Measurements from ENCODE around the gene MSI2.

MSI2 gene

DNA sequence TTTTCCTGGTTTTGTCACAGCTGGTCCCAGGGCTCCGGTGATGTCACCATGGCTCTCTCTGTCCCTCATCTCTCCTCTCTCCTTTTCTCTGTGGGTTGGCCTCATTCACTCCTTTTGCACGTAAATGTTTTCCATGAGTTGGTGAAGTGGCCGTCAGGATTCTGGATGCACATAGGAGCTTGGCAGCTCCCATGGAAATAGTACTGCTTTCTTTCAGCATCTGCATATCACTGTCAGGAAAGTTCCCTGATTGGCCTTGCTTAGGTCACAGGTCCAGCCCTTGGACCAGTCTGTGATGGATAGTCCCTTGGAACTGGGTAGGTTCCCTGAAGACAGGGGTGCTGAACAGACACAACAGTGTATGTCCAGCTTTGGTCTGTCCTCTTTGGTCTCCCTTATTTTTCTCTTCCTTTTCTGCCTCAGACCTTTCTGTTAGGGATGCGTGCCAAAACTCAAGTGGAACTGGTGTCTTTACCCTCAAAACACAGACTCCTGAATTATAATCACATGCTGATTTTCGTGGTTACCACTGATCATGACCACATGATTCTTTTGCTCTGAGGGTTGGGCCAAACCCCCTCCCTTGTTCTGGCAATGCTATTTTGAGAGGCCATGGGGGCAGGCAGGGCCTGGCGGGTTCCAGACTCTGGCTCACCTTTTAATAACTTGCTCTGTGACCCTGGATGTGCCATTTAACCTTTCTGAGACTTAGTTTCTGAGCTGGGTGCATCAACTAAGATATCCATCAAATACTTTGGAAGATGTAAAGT, 99.0 kb downstream of the MSI2 start:
- Histone ChIP-seq H3K4me3 (ENCODE audit: low read depth, low read length) (no peak overlapping the region), H3K9me3 (no peaks in the 10 kb centered on the region; the same call in 1 of the 2 replicates), H3K36me3 (peaks cover 30% of the 10 kb centered on the region), H3K4me1 (0 out of 2 replicates have a peak, but pooled peaks cover 7% of the 10 kb centered on the region), H3K27me3 (no peaks in the 10 kb centered on the region)
- no peak for DNase-seq
- TF ChIP-seq, protein P1, sequence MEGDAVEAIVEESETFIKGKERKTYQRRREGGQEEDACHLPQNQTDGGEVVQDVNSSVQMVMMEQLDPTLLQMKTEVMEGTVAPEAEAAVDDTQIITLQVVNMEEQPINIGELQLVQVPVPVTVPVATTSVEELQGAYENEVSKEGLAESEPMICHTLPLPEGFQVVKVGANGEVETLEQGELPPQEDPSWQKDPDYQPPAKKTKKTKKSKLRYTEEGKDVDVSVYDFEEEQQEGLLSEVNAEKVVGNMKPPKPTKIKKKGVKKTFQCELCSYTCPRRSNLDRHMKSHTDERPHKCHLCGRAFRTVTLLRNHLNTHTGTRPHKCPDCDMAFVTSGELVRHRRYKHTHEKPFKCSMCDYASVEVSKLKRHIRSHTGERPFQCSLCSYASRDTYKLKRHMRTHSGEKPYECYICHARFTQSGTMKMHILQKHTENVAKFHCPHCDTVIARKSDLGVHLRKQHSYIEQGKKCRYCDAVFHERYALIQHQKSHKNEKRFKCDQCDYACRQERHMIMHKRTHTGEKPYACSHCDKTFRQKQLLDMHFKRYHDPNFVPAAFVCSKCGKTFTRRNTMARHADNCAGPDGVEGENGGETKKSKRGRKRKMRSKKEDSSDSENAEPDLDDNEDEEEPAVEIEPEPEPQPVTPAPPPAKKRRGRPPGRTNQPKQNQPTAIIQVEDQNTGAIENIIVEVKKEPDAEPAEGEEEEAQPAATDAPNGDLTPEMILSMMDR (IDR thresholded peaks at IDR 0.05; ENCODE audit: low read depth, low read length), result no peak

DNA sequence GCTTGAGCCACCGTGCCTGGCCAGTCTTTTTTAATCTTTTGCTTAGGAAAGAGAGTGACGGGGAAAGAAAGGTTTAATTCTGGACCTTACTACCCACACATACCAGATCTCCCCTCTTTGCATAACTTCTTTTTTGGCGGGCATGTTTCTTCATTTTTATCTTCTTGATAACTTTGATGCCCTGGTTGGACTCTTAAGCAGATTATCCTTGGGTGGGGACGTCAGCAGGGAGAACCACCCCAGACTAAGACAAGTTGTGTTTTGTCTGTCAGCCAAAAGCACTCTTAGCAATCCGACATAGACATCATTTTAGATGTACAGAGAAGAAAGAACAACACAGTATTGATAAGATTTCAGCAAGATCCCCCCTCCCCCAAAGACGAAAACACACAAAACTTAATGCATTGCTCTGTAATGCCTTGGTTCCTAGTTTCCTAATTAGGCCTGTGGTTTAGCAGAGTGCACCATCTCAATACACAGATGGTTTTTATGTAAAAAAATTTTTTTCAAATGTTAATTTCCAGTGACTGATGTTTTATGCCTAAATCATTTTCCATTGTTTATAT, 99.9 kb downstream of the MSI2 start:
- Histone ChIP-seq H3K27me3 (no peaks in the 10 kb centered on the region), H3K36me3 (peaks cover 21% of the 10 kb centered on the region), H3K9me3 (no peaks in the 10 kb centered on the region), H3K4me1 (0 out of 2 replicates have a peak, but pooled peaks cover 7% of the 10 kb centered on the region), H3K4me3 (ENCODE audit: low read depth, low read length) (no peak overlapping the region)
- TF ChIP-seq, protein P1 (IDR thresholded peaks at IDR 0.05; ENCODE audit: low read depth, low read length), result no peak
- no peak for DNase-seq

DNA sequence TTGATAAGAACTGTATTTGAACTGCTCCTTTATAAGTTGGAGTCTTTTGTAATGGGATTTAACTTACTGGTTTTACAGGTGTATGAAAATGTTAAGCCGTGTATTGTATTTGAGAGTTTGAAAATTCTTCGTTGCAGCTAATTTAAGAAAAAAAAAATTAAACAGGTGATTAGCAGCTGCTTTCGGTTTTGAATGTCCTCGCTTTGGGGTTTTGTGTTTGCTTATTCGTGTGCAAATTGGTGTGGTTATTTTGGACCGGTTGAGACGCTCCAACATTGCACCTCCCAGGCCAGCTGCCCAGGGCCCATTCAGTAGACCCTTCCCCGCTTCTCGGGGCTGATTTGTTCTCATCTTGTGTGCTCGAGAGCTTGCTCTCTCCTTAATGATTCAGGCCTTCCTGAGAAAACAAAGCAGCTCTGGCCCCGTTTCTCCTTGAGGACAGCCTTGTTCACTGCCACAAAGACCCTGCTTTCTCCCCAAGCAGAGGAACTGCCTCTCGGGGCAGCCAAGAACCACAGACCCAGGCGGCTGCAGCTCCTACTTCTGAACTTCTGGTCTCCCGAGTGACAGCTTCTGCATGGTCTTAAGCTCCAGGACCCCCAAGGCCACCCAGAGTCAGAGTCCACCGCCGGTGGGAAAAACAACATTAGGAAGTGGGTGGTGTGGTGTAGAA, 100.5 kb downstream of the MSI2 start:
- Histone ChIP-seq H3K9me3 (no peaks in the 10 kb centered on the region), H3K36me3 (peaks cover 15% of the 10 kb centered on the region), H3K4me3 (ENCODE audit: low read depth, low read length) (no peak overlapping the region), H3K27me3 (no peaks in the 10 kb centered on the region), H3K4me1 (0 out of 2 replicates have a peak, but pooled peaks cover 7% of the 10 kb centered on the region)
- DNase-seq, result no peak
- TF ChIP-seq, protein P1 (IDR thresholded peaks at IDR 0.05; ENCODE audit: low read depth, low read length), result no peak

DNA sequence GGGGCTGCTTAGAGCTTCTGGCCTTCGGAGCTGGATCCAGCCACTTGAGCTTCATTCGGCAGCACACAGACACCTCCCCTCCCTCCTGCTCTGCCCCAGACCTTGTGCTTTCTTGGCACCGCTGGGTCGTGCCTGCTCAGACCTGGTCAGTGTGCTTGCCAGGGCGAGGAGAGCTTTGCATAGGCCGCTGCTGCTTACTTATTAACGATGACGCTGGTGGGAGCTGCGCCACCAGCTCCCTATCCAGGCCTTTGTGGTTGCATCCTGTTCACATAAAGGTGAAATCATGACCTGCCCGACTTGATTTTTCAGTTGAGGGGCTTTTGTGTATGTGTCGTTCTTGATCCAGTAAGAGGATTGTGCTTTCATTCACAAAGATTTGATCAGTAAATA, 101.1 kb downstream of the MSI2 start:
- no peak for DNase-seq
- H3K27me3 ChIP-seq, result no peaks in the 10 kb centered on the region

DNA sequence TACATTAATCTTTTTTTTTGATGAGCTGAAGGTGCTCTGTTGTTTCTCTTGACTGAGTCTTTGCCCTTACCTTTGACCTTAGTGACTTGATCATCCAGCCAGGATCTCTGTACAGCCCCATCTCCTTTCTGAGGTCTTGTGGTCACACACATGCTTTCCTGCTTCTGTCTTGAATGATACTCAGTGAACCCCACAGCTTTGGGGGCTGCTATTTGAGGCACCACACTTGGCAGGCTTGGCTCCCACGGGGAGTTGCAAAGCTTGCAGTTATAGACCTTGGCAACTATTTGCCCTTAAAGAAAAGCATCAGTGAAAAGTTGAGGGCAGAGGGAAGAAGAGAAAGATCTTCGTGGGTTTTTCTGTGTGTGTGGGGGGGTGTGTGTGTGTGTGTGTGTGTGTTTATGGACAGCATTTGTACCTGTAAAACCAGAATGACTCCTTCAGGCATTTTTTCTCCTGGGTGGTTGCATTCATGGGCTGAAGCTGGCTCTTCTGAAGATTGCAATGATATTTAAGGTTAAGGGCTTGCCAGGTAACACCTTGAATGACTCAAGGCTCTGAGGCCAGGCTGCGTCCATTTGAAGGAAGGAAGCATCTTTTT, 101.6 kb downstream of the MSI2 start:
- Histone ChIP-seq H3K4me1 (0 out of 2 replicates have a peak, but pooled peaks cover 7% of the 10 kb centered on the region), H3K27me3 (no peaks in the 10 kb centered on the region), H3K4me3 (ENCODE audit: low read depth, low read length) (no peak overlapping the region), H3K36me3 (peaks cover 6% of the 10 kb centered on the region), H3K9me3 (no peaks in the 10 kb centered on the region)
- DNase-seq, result no peak
- TF ChIP-seq, protein P1 (IDR thresholded peaks at IDR 0.05; ENCODE audit: low read depth, low read length), result no peak

More for the DNA sequence above, 101.1 kb downstream of the MSI2 start:
- Histone ChIP-seq H3K4me1 (0 out of 2 replicates have a peak, but pooled peaks cover 7% of the 10 kb centered on the region), H3K4me3 (ENCODE audit: low read depth, low read length) (no peak overlapping the region), H3K36me3 (peaks cover 9% of the 10 kb centered on the region), H3K9me3 (no peaks in the 10 kb centered on the region)
- TF ChIP-seq, protein P1 (IDR thresholded peaks at IDR 0.05; ENCODE audit: low read depth, low read length), result no peak
